Omental fat pad (tissue), 4 donors: ENCODE results near the gene MTLN. TPM values are rescaled to one million over a fixed set of nuclear protein-coding genes. Genes with fewer than 3 reads are reported as not detected.

Experiments used
- ATAC-seq: fragments of 150-250 bp; one replicate; pipeline ENCODE4 v1.9.1; 2016; ENCODE audit warnings: mild to moderate bottlenecking, moderate library complexity; ENCODE audit not compliant: low FRiP score
- DNase-seq: peaks from one replicate; pipeline ENCODE4 v3.0.0-alpha.2; 2019; ENCODE audit warnings: low spot score
- total RNA-seq, 4 donors: library from RNA; depleted of rRNA; stranded (reverse); fragments of >200 nt; gene quantifications; one replicate each; pipeline ENCODE4 v1.1.0, GENCODE V29; 2016
- TF ChIP-seq, protein P1 (sequence below), 3 donors: fragments of 450-650 bp; IDR thresholded peaks; one replicate each; pipeline ENCODE4 v1.5.1; 2016 to 2017; ENCODE audit warnings: antibody characterized with exemption in 3 of 3, mild to moderate bottlenecking in 3 of 3, moderate library complexity in 2 of 3

Gene MTLN
- total RNA-seq, 4 donors from 2014 or later = 60.9 to 135 (median 88.3) TPM

DNA sequence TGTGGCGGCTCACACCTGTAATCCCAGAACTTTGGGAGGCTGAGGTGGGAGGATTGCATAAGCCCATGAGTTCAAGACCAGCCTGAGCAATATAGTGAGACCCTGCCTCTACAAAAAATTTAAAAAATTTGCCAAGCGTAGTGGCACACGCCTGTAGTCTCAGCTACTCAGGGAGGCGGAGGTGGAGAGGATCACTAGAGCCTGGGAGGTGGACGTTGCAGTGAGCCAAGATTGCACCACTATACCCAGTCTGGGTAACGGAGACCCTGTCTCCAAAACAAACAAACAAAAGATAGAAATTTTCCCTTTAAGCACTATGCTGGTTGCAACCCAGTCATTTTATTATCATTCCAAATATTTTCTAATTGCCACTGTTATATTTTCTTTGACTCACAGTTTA is 39.8 kb downstream of the MTLN start:
- TF ChIP-seq, protein P1, sequence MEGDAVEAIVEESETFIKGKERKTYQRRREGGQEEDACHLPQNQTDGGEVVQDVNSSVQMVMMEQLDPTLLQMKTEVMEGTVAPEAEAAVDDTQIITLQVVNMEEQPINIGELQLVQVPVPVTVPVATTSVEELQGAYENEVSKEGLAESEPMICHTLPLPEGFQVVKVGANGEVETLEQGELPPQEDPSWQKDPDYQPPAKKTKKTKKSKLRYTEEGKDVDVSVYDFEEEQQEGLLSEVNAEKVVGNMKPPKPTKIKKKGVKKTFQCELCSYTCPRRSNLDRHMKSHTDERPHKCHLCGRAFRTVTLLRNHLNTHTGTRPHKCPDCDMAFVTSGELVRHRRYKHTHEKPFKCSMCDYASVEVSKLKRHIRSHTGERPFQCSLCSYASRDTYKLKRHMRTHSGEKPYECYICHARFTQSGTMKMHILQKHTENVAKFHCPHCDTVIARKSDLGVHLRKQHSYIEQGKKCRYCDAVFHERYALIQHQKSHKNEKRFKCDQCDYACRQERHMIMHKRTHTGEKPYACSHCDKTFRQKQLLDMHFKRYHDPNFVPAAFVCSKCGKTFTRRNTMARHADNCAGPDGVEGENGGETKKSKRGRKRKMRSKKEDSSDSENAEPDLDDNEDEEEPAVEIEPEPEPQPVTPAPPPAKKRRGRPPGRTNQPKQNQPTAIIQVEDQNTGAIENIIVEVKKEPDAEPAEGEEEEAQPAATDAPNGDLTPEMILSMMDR (IDR thresholded peaks at IDR 0.05) = no peak
- DNase-seq (no peak), ATAC-seq (no peak)

DNA sequence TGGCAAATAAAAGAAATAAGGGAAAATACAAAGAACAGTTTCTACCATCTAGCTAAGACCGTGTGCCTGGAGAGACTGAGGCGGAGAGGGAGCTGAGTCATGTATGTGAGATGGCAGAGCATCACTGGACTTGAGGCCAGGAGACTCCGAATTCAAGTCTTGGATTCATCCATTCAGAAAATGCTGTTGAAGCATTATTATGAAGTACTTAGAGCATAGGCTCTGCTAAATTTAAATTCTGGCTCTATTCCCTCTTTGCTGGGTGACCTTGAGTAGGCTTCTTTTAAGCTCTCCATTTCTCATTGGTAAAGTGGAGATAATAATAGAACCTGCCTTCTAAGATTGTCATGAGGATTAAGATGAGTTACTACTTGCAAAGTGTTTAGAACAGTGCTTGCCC is 42.2 kb downstream of the MTLN start:
- DNase-seq = no peak
- ATAC-seq = no peak
- TF ChIP-seq, protein P1 (IDR thresholded peaks at IDR 0.05) = no peak

DNA sequence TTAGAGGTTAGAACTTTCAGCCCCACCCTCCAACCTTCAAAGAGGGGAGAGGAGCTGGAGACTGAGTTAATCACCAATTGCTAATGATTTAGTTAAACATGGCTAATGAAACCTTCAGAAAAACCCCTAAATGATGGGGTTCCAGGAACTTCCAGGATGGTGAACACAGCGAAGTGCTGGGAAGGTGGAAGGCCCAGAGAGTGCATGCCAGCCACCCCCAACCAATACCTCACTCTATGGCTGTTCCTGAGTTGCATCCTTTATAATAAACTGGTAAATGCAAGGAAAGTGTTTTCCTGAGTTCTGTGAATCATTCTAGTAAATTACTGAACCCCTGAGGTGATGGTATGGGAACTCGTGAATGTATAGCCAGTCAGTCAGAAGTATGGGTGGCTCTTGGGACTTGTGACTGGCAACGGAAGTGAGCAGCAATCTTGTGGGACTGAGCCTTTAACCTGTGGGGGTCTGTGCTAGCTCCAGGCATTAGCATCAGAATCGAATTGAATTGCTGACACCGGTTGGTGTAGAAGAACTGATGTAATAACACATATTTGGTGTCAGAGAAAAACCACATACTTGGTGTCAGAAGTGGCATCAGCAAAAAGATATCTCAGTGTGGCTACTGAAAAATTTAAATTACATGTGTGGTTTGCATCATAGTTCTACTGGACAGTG is 44.9 kb downstream of the MTLN start:
- ATAC-seq (no peak), DNase-seq (no peak)
- TF ChIP-seq, protein P1 (IDR thresholded peaks at IDR 0.05) = no peak

DNA sequence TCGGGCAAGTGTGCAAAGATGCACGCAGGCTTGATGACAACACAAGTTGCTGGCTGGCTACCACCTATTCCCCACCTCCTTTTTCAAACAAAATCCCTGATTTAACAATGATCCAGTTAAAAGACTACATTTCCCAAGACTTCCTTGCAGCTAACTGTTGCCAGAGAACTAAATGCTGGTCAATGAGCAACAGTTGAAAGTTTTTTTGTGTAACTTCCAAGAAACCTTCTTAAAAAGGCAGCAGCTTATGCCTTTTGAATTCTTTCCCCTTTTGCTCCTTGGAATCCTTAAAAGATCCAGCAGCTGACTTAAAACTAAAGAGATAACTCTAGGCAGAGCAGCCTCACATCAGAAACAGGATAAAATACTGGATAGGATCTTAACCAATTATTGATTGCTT is 46.1 kb downstream of the MTLN start:
- DNase-seq (no peak), ATAC-seq (no peak)
- TF ChIP-seq, protein P1 (IDR thresholded peaks at IDR 0.05) = no peak

Other genes with a start within 250 kb of the MTLN start
- 10 to 100 TPM in 3 of 4 donors, 1 to 10 TPM in 1; 6.7 to 38.5 (median 17.1) TPM for gene MALL, start 96.7 kb downstream of the MTLN start, total RNA-seq
- gene NPHP1, start 7.5 kb downstream of the MTLN start, total RNA-seq = 1 to 10 TPM; 2.4 to 7.4 (median 3.7) TPM